A549 (cell line): ENCODE results near the gene MIX23. TPM values are rescaled to one million over a fixed set of nuclear protein-coding genes. Genes with fewer than 3 reads are reported as not detected.

ENCODE experiments used
- ATAC-seq, 2 experiments: fragments of 200-7000 bp in 1 of 2; fragments of >200 bp in 1 of 2; cut with Nextera tagmentation in 1 of 2; cut with Tn5 transposase in 1 of 2; 3 replicates each; pipeline versions ENCODE4 v1.8.0 to v1.9.1; 2018 to 2020; ENCODE audit warnings: mild to moderate bottlenecking in 1 of 2, moderate library complexity in 1 of 2
- CTCF ChIA-PET: fragments of 300-600 bp; sonication (Branson Sonifier 250); formaldehyde crosslinking; extraction: SDS; loops from one replicate; lab custom pipeline; 2021; ENCODE audit warnings: antibody characterized with exemption, inconsistent platforms; lab: Yijun Ruan, JAX
- POLR2A ChIA-PET: fragments of 350-600 bp; formaldehyde crosslinking; extraction: SDS; loops from one replicate; lab custom pipeline; 2021; ENCODE audit warnings: antibody characterized with exemption, inconsistent platforms; lab: Yijun Ruan, JAX
- DNase-seq, 2 experiments: peaks; one replicate each; pipeline versions ENCODE4 v3.0.0 to v3.0.0-alpha.2; 2011 to 2016; ENCODE audit warnings: low read depth in 1 of 2, low spot score in 1 of 2
- FAIRE-seq: peaks from 2 replicates; lab custom pipeline; 2011; peaks lifted over from hg19 to GRCh38; lab: Jason Lieb, UNC
- H3K27ac ChIP-seq, 2 experiments: fragments of >200 bp; sonication (Bioruptor Twin); formaldehyde crosslinking; 3 replicates each; pipeline ENCODE4 v1.5.1; 2016 to 2017
- H3K4me1 ChIP-seq: fragments of >200 bp; sonication (Bioruptor Twin); formaldehyde crosslinking; 3 replicates; pipeline ENCODE4 v1.6.1; 2016
- H3K4me2 ChIP-seq: fragments of >200 bp; sonication (Bioruptor Twin); formaldehyde crosslinking; 3 replicates; pipeline ENCODE4 v1.6.1; 2016
- H3K4me3 ChIP-seq: fragments of >200 bp; sonication (Bioruptor Twin); formaldehyde crosslinking; 3 replicates; pipeline ENCODE4 v1.5.1; 2016
- H3K9me3 ChIP-seq: fragments of >200 bp; sonication (Bioruptor Twin); formaldehyde crosslinking; 3 replicates; pipeline ENCODE4 v1.6.1; 2016
- CBX8 ChIP-seq: fragments of 200-600 bp; sonication (generic); IDR thresholded peaks from 2 replicates; pipeline ENCODE4 v1.6.1; 2016
- EP300 ChIP-seq, 2 experiments: fragments of >200 bp; sonication (Bioruptor Twin); formaldehyde crosslinking; IDR thresholded peaks; 2 replicates in 1 of 2; 3 replicates in 1 of 2; pipeline ENCODE4 v1.6.1; 2016 to 2017
- FOSL2 ChIP-seq, 2 experiments: fragments of 450-650 bp in 1 of 2; fragments of >200 bp in 1 of 2; sonication (Bioruptor Twin) in 1 of 2; formaldehyde crosslinking; IDR thresholded peaks; 2 replicates each; pipeline versions ENCODE4 v1.5.0 to v1.6.1; 2016 to 2020; ENCODE audit warnings: mild to moderate bottlenecking in 1 of 2, moderate library complexity in 1 of 2
- FOXS1 ChIP-seq: fragments of 250-450 bp; sonication (Bioruptor Pico); IDR thresholded peaks from 2 replicates; pipeline ENCODE4 v1.5.0; 2020; ENCODE audit warnings: mild to moderate bottlenecking, moderate library complexity
- GATA3 ChIP-seq: IDR thresholded peaks from 2 replicates; pipeline ENCODE4 v1.6.1; 2012; ENCODE audit warnings: borderline replicate concordance
- HDAC2 ChIP-seq: fragments of 200-600 bp; sonication (generic); IDR thresholded peaks from 2 replicates; pipeline ENCODE4 v1.6.1; 2016
- HEYL ChIP-seq: fragments of 250-450 bp; sonication (Bioruptor Pico); IDR thresholded peaks from 2 replicates; pipeline ENCODE4 v1.8.0; 2021; ENCODE audit warnings: mild to moderate bottlenecking, moderate library complexity
- HOXA7 ChIP-seq: fragments of 250-450 bp; sonication (Bioruptor Pico); IDR thresholded peaks from 2 replicates; pipeline ENCODE4 v1.5.0; 2020; ENCODE audit warnings: mild to moderate bottlenecking, moderate library complexity
- HOXB5 ChIP-seq: fragments of 250-450 bp; sonication (Bioruptor Pico); IDR thresholded peaks from 2 replicates; pipeline ENCODE4 v1.5.0; 2020; ENCODE audit warnings: mild to moderate bottlenecking, moderate library complexity
- JUN ChIP-seq, 2 experiments: fragments of >200 bp; sonication (Bioruptor Twin); formaldehyde crosslinking; IDR thresholded peaks; 2 replicates in 1 of 2; 3 replicates in 1 of 2; pipeline ENCODE4 v1.6.1; 2016 to 2017
- JUNB ChIP-seq: fragments of >200 bp; sonication (Bioruptor Twin); formaldehyde crosslinking; IDR thresholded peaks from 2 replicates; pipeline ENCODE4 v1.6.1; 2016
- MAFK ChIP-seq: fragments of 450-650 bp; IDR thresholded peaks from 2 replicates; pipeline ENCODE4 v1.6.1; 2014; ENCODE audit not compliant: partially characterized antibody
- MAZ ChIP-seq: fragments of 150-350 bp; IDR thresholded peaks from 2 replicates; pipeline ENCODE4 v1.6.1; 2014; ENCODE audit warnings: antibody characterized with exemption, low read depth, low read length, borderline replicate concordance
- NR3C1 ChIP-seq: fragments of >200 bp; sonication (Bioruptor Twin); formaldehyde crosslinking; IDR thresholded peaks from 3 replicates; pipeline ENCODE4 v1.6.1; 2017
- RAD21 ChIP-seq, 2 experiments: fragments of >200 bp in 1 of 2; sonication (Bioruptor Twin) in 1 of 2; formaldehyde crosslinking in 1 of 2; IDR thresholded peaks in 1 of 2; conservative IDR thresholded peaks in 1 of 2; 2 replicates in 1 of 2; 3 replicates in 1 of 2; pipeline ENCODE4 v1.6.1; 2012 to 2018; ENCODE audit warnings: inconsistent platforms in 1 of 2
- RARB ChIP-seq: fragments of 250-450 bp; sonication (Bioruptor Pico); IDR thresholded peaks from 2 replicates; pipeline ENCODE4 v1.8.0; 2021; ENCODE audit warnings: mild to moderate bottlenecking, moderate library complexity
- RNF2 ChIP-seq: fragments of 200-600 bp; sonication (generic); IDR thresholded peaks from 2 replicates; pipeline ENCODE4 v1.6.1; 2016; ENCODE audit warnings: low read depth, mild to moderate bottlenecking, antibody characterized with exemption, moderate library complexity, borderline replicate concordance
- SMC3 ChIP-seq: fragments of >200 bp; sonication (Bioruptor Twin); formaldehyde crosslinking; IDR thresholded peaks from 3 replicates; pipeline ENCODE4 v1.6.1; 2018; ENCODE audit warnings: inconsistent platforms
- SREBF2 ChIP-seq: fragments of 450-650 bp; IDR thresholded peaks from 2 replicates; pipeline ENCODE4 v1.6.1; 2014; ENCODE audit warnings: mild to moderate bottlenecking, moderate library complexity
- TP53 ChIP-seq: fragments of 250-450 bp; sonication (Bioruptor Pico); IDR thresholded peaks from 2 replicates; pipeline ENCODE4 v1.5.0; 2021; ENCODE audit warnings: mild to moderate bottlenecking, moderate library complexity
- ZFP36 ChIP-seq: fragments of 450-650 bp; IDR thresholded peaks from 2 replicates; pipeline ENCODE4 v1.6.1; 2014; ENCODE audit warnings: borderline replicate concordance; ENCODE audit not compliant: partially characterized antibody
- WGBS: methylation state at CpG from one replicate; pipeline ENCODE4 v1.1.6; 2017; ENCODE audit errors: missing lambda C conversion rate; 5-methylcytosine and 5-hydroxymethylcytosine counted together
- polyA plus RNA-seq, 4 experiments: library from polyadenylated mRNA; depleted of rRNA in 3 of 4; stranded (reverse); fragments of >200 nt; fragmentation: RNase III in 1 of 4; extraction: RNeasy Plus Mini Kit Qiagen cat#74134 plus additional on column Dnase treatment in 1 of 4; gene quantifications; 2 replicates in 3 of 4; 3 replicates in 1 of 4; pipeline ENCODE4 v1.2.3, GENCODE V29; 2011 to 2017
- TF ChIP-seq, protein P1 (sequence below): fragments of 200-600 bp; sonication (generic); IDR thresholded peaks from 2 replicates; pipeline ENCODE4 v1.6.1; 2016; ENCODE audit warnings: antibody characterized with exemption, mild to moderate bottlenecking, moderate library complexity
- TF ChIP-seq, protein P2 (sequence below): fragments of >200 bp; sonication (Bioruptor Twin); formaldehyde crosslinking; IDR thresholded peaks from 3 replicates; pipeline ENCODE4 v1.5.1; 2016
- TF ChIP-seq, protein P3 (sequence below): IDR thresholded peaks from 2 replicates; pipeline ENCODE4 v1.6.1; 2012

The MIX23 gene
- polyA plus RNA-seq, 2 of the 4 experiments (the other 2 are of a cell fraction): 51.6 to 54.1 TPM

DNA sequence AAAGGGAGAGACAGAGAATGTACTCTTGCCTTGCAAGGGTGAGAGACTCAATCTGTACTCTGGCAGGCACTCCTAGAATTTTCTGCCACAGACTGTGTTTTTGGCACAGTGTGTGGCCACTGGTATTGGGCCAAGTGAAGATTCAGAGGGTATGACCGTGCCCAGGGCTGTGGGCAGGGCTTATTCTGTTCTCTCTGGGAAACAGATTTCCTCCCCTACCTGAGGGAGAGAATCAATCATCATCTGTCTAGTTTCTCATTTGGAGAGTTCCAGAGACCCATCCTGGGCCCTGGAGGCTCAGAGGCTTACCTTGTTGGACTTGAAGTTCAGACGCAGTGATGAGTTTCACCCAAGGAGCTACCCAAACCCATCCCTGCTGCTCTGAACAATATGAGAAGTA is 29.8 kb downstream of the MIX23 start:
- FAIRE-seq (no peak), DNase-seq (no peak), ATAC-seq (peak in 1 of 2 experiments; percentile 30; a peak in 2 of 6 replicates)
- no peaks in the 10 kb centered on the region for H3K9me3 ChIP-seq
- no peak overlapping the region for H3K27ac ChIP-seq
- H3K4me2 ChIP-seq: no peak overlapping the region
- H3K4me3 ChIP-seq: no peak overlapping the region
- 58% methylated on average over 2 of the region's 2 CpGs for WGBS
- POLR2A ChIA-PET: no interaction called here
- TF ChIP-seq NR3C1: no peak
- TF ChIP-seq CBX8: no peak
- CTCF ChIA-PET: interaction anchor here (0.6 to 1.2 kb wide), 3 partner anchors 47 to 705 kb away, joined by 3 to 4 read pairs (median 3); no protein-coding TSS in a partner anchor
- H3K4me1 ChIP-seq: peaks cover 3% of the 10 kb centered on the region; the same call in 1 of the 3 replicates

DNA sequence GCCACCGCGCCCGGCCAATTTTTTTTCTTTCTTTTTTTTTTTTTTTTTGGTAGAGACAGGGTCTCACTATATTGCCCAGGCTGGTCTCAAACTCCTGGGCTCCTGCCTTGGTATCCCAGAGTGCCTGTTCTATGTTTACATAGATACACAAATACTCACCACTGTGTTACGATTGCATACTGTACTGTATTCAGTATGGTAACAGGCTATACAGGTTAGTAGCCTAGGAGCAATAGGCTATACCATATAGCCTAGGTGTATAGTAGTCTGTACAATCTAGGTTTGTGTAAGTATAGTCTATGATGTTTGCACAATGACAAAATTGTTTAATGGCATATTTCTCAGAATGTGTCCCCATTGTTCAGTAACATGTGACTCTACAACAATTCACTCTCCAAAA is 31.4 kb downstream of the MIX23 start:
- H3K4me3 ChIP-seq: no peak overlapping the region
- H3K4me1 ChIP-seq: peaks cover 3% of the 10 kb centered on the region; the same call in 1 of the 3 replicates
- ChIA-PET POLR2A (no interaction called here), CTCF (no interaction called here)
- ATAC-seq: no peak
- no peak overlapping the region for H3K4me2 ChIP-seq
- no peak for DNase-seq
- FAIRE-seq: no peak
- TF ChIP-seq EP300 (IDR thresholded peaks at IDR 0.05) (no peak), JUN (IDR thresholded peaks at IDR 0.05) (no peak), RARB (no peak)
- TF ChIP-seq, protein P1, sequence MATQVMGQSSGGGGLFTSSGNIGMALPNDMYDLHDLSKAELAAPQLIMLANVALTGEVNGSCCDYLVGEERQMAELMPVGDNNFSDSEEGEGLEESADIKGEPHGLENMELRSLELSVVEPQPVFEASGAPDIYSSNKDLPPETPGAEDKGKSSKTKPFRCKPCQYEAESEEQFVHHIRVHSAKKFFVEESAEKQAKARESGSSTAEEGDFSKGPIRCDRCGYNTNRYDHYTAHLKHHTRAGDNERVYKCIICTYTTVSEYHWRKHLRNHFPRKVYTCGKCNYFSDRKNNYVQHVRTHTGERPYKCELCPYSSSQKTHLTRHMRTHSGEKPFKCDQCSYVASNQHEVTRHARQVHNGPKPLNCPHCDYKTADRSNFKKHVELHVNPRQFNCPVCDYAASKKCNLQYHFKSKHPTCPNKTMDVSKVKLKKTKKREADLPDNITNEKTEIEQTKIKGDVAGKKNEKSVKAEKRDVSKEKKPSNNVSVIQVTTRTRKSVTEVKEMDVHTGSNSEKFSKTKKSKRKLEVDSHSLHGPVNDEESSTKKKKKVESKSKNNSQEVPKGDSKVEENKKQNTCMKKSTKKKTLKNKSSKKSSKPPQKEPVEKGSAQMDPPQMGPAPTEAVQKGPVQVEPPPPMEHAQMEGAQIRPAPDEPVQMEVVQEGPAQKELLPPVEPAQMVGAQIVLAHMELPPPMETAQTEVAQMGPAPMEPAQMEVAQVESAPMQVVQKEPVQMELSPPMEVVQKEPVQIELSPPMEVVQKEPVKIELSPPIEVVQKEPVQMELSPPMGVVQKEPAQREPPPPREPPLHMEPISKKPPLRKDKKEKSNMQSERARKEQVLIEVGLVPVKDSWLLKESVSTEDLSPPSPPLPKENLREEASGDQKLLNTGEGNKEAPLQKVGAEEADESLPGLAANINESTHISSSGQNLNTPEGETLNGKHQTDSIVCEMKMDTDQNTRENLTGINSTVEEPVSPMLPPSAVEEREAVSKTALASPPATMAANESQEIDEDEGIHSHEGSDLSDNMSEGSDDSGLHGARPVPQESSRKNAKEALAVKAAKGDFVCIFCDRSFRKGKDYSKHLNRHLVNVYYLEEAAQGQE: no peak
- H3K9me3 ChIP-seq: no peaks in the 10 kb centered on the region
- 88% methylated on average over 4 of the region's 4 CpGs for WGBS
- no peak overlapping the region for H3K27ac ChIP-seq

DNA sequence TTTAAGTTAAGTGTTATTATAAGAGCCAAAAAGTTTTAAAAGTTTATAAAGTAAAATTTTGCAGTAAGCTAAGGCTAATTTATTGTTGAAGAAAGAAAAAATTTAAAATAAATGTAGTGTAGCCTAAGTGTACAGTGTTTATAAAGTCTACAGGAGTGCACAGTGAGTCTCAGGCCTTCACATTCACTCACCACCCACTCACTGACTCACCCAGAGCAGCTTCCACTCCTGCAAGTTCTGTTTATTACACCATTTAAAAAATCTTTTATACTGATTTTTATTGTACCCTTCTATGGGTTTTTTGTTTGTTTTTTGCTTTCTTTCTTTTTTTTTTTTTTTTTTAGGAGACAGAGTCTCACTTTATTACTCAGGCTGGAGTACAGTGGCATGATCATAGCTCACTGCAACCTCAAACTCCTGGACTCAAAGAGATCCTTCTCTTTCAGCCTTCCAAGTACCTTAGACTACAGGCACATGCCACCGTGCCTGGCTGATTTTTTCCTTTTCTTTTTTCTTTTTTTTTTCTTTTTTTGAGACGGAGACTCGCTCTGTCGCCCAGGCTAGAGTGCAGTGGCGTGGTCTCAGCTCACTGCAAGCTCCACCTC is 32.1 kb downstream of the MIX23 start:
- Histone ChIP-seq H3K4me2 (no peak overlapping the region), H3K4me1 (peaks cover 3% of the 10 kb centered on the region; the same call in 1 of the 3 replicates), H3K9me3 (no peaks in the 10 kb centered on the region), H3K27ac (no peak overlapping the region), H3K4me3 (no peak overlapping the region)
- WGBS: 74% methylated on average over 5 of the region's 5 CpGs
- ChIA-PET POLR2A (interaction anchor here (0.7 kb wide), 1 partner anchor 14 kb away, joined by 3 read pairs; no protein-coding TSS in a partner anchor), CTCF (interaction anchor here (0.7 to 1.1 kb wide), 2 partner anchors 45 to 250 kb away, joined by 3 read pairs; no protein-coding TSS in a partner anchor)
- DNase-seq (no peak), ATAC-seq (no peak), FAIRE-seq (no peak)
- TF ChIP-seq GATA3 (no peak), JUNB (no peak), TP53 (CRISPR knock-in tag) (no peak), EP300 (IDR thresholded peaks at IDR 0.05) (no peak), FOXS1 (CRISPR knock-in tag) (no peak), SMC3 (no peak), RAD21 (conservative IDR thresholded peaks at IDR 0.05 in 1 of 2, IDR thresholded peaks at IDR 0.05 in 1 of 2) (no peak), HEYL (no peak), MAFK (no peak), RNF2 (no peak), HOXA7 (no peak), SREBF2 (no peak), HOXB5 (CRISPR knock-in tag) (no peak), HDAC2 (no peak), MAZ (no peak), FOSL2 (IDR thresholded peaks at IDR 0.05) (no peak), FOSL2 (CRISPR knock-in tag; IDR thresholded peaks at IDR 0.05) (no peak), ZFP36 (no peak)
- TF ChIP-seq, protein P2, sequence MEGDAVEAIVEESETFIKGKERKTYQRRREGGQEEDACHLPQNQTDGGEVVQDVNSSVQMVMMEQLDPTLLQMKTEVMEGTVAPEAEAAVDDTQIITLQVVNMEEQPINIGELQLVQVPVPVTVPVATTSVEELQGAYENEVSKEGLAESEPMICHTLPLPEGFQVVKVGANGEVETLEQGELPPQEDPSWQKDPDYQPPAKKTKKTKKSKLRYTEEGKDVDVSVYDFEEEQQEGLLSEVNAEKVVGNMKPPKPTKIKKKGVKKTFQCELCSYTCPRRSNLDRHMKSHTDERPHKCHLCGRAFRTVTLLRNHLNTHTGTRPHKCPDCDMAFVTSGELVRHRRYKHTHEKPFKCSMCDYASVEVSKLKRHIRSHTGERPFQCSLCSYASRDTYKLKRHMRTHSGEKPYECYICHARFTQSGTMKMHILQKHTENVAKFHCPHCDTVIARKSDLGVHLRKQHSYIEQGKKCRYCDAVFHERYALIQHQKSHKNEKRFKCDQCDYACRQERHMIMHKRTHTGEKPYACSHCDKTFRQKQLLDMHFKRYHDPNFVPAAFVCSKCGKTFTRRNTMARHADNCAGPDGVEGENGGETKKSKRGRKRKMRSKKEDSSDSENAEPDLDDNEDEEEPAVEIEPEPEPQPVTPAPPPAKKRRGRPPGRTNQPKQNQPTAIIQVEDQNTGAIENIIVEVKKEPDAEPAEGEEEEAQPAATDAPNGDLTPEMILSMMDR: no peak
- TF ChIP-seq, protein P3, sequence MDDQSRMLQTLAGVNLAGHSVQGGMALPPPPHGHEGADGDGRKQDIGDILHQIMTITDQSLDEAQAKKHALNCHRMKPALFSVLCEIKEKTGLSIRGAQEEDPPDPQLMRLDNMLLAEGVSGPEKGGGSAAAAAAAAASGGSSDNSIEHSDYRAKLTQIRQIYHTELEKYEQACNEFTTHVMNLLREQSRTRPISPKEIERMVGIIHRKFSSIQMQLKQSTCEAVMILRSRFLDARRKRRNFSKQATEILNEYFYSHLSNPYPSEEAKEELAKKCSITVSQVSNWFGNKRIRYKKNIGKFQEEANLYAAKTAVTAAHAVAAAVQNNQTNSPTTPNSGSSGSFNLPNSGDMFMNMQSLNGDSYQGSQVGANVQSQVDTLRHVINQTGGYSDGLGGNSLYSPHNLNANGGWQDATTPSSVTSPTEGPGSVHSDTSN: no peak
- TF ChIP-seq, protein P1: no peak
